GM12801 (cell line): Measurements from ENCODE around the gene CNNM3.

Experiments used
- TF ChIP-seq, protein P1 (sequence below): IDR thresholded peaks from one replicate; pipeline ENCODE4 v1.5.1; 2011; ENCODE audit warnings: control low read depth; ENCODE audit not compliant: insufficient read length; ENCODE audit errors: extremely low read depth

Gene CNNM3

DNA sequence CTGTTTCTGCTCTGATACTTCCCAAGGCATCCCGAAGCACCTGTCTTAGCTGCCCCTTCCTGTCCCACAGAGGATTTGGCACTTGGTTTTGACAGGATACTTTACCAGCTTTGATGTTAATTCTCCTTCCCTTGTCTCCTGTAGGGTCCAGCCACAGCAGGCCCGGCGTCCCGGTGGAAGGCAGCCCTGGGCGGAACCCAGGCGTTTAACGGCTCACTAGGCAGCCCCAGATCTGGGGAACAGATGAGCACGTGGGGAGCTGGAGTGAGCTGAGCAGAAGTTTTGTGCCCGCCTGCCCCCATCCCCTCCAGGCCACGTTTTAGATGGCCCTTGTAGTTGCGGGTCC, 16.3 kb downstream of the CNNM3 start:
- TF ChIP-seq, protein P1, sequence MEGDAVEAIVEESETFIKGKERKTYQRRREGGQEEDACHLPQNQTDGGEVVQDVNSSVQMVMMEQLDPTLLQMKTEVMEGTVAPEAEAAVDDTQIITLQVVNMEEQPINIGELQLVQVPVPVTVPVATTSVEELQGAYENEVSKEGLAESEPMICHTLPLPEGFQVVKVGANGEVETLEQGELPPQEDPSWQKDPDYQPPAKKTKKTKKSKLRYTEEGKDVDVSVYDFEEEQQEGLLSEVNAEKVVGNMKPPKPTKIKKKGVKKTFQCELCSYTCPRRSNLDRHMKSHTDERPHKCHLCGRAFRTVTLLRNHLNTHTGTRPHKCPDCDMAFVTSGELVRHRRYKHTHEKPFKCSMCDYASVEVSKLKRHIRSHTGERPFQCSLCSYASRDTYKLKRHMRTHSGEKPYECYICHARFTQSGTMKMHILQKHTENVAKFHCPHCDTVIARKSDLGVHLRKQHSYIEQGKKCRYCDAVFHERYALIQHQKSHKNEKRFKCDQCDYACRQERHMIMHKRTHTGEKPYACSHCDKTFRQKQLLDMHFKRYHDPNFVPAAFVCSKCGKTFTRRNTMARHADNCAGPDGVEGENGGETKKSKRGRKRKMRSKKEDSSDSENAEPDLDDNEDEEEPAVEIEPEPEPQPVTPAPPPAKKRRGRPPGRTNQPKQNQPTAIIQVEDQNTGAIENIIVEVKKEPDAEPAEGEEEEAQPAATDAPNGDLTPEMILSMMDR: no peak

DNA sequence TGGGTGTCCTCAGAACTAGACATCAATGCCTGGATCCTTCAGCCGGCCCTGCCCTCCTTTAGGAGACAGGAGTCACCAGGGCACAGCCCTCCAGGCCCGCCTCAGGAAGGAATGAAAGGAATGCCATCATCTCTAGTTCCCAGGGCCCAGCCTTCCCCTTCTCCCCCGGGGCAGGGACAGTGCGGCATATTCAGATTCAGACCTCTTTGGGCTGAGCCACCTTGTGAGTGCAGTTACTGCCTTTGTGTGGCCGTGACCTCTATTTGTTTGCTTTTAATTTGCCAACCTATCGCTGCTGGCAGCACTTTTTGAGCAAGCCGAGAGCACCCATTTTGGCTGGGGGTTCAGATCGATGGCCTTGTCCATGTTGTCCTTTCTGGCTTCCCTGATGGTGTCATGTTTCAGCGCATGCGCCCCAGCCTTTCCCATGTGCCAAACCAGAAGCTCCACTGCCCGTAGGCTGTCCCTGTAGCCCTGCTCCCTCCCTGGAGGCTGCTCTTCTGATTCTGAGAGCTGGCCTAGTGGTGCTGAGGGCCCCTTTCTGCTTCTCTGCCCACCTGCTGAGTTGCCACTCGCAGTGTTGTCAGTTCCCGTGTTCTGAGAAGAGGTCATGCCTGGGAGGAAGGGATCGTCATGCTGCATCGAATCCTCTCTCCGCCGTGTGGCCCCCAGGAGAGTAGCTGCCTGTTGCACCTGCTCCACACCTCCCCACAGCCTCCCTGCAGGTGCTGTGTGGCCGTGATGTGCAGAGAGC, 16.9 kb downstream of the CNNM3 start:
- TF ChIP-seq, protein P1: no peak

DNA sequence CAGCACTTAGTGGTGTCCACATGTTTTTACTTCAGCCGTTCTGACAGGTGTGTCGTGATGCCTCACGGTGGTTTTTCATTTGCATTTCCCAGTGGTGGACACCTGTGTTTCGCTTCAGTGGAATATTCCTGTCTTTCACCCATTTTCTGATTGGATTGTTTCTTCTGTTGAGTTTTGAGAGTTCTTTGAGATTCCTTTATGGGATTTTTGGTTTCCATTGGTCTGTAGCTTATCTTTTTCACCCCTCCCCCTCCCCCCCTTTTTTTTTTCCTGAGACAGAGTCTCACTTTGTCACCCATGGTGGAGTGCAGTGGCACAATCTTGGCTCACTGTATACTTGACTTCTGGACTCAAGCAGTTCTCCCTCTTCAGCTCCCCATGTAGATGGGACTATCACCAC, 19.8 kb downstream of the CNNM3 start:
- TF ChIP-seq, protein P1: no peak

DNA sequence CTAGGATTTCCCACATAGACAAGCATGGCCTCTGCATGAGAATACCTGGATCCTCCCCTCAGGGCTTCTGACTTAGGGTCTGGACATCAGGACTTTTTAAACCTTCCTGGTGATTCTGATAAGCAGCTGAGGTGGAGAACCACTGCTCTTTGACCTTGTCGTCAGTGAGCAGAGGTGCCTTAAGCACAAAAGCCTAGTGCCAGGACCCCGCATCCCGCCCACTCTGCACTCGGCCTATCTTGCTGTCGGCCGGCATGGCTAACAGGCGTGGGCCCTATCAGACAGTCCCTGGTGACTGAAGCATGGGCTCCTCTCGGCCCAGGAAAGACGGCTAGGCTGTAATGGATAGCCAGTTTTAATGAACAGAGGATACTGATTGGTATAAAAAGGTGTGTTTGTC, 21.5 kb downstream of the CNNM3 start:
- TF ChIP-seq, protein P1: no peak

DNA sequence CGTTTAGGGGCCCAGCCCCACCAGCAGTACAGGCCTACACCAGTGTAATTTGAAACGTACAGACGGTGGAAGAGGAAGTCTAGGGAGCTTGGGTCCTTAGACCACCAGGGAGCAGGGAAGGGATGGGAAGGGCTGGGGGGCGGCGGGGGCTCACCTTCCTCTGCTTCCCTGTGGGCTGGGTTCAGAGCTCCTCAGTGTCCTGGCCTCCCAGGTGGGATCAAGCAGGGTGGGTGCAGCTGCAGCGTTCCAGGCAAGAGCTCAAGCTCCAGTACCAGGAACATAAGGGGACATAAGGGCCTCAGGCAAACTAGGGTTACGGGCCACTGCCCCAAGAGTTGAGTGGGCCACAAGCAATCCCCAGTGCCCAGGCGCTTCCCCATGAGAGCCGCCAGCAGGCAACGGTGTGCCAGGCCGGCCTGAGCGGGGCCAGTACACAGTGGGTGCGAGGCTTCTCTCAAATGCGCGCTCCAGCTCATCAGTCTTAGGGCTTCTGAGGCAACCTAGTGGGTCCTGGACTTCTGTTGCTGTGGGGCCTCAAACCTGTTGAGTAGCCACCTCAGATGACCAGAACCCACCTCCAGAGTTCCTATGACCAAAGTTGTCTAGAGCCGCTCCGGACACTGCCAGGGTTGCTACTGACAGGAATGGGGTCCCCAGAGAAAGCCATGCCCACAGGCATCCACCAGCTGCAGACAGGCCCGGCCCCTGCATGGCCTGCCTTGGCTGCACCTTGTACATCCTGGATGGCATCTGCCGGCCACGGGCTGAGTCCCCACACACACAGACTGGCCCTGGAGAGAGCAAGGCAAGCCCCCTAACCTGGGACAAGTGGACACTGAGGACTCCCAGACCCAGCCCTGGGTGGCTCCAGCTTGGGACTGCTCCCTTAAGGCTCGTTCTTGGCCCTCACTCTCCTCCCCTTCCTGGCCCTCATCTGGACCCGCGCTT, 22.6 kb downstream of the CNNM3 start:
- TF ChIP-seq, protein P1: no peak

DNA sequence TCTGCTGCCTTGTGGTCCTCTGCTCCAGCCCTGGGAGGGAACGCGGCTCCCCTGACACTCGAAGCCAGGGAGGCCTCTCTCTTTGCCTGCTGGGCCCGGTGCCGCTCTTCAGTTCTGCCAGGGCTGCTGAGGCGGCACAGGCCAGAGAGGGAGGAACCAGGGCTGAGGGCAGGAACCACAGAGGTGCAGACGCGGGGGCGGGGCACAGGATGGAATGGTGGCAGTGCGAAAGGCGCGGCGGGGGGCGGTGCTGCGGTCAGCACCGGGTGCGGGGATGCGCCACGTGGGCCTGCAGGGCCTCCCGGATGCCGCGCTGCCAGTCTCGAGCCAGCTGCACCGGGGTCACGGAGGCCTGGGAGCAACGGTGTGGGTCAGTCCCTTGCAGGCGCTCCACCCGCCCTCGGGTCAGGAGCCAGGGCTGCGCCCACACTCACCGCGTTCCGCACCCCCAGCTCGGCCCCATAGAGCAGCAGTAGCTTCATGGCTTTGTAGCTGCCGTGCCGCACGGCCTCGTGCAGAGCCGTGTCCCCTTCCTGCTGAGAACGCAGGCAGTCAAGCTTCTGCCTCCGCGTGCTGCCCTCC, 23.3 kb downstream of the CNNM3 start:
- TF ChIP-seq, protein P1: no peak
